ENCODE data around the gene JPT1.

DNA sequence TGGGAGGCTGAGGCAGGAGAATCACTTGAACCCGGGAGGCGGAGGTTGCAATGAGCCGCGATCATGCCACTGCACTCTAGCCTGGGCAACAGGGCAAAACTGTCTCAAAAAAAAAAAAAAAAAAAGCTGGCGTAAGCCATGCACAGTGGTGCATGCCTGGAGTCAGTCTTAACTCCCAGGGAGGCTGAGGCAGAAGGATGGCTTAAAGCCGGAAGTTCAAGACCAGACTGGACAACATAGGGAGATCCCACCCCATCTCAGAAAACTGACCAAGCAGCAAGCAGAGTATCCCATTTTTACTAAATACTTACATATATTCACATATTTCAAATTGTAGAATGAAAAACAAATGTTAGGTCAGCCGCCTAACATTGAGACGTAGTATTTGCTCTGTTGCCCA is 27.4 kb downstream of the JPT1 start:
- TF ChIP-seq, protein P1, sequence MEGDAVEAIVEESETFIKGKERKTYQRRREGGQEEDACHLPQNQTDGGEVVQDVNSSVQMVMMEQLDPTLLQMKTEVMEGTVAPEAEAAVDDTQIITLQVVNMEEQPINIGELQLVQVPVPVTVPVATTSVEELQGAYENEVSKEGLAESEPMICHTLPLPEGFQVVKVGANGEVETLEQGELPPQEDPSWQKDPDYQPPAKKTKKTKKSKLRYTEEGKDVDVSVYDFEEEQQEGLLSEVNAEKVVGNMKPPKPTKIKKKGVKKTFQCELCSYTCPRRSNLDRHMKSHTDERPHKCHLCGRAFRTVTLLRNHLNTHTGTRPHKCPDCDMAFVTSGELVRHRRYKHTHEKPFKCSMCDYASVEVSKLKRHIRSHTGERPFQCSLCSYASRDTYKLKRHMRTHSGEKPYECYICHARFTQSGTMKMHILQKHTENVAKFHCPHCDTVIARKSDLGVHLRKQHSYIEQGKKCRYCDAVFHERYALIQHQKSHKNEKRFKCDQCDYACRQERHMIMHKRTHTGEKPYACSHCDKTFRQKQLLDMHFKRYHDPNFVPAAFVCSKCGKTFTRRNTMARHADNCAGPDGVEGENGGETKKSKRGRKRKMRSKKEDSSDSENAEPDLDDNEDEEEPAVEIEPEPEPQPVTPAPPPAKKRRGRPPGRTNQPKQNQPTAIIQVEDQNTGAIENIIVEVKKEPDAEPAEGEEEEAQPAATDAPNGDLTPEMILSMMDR (IDR thresholded peaks at IDR 0.05; ENCODE audit: insufficient read depth, low read length), result no peak
- TF ChIP-seq, protein P2, sequence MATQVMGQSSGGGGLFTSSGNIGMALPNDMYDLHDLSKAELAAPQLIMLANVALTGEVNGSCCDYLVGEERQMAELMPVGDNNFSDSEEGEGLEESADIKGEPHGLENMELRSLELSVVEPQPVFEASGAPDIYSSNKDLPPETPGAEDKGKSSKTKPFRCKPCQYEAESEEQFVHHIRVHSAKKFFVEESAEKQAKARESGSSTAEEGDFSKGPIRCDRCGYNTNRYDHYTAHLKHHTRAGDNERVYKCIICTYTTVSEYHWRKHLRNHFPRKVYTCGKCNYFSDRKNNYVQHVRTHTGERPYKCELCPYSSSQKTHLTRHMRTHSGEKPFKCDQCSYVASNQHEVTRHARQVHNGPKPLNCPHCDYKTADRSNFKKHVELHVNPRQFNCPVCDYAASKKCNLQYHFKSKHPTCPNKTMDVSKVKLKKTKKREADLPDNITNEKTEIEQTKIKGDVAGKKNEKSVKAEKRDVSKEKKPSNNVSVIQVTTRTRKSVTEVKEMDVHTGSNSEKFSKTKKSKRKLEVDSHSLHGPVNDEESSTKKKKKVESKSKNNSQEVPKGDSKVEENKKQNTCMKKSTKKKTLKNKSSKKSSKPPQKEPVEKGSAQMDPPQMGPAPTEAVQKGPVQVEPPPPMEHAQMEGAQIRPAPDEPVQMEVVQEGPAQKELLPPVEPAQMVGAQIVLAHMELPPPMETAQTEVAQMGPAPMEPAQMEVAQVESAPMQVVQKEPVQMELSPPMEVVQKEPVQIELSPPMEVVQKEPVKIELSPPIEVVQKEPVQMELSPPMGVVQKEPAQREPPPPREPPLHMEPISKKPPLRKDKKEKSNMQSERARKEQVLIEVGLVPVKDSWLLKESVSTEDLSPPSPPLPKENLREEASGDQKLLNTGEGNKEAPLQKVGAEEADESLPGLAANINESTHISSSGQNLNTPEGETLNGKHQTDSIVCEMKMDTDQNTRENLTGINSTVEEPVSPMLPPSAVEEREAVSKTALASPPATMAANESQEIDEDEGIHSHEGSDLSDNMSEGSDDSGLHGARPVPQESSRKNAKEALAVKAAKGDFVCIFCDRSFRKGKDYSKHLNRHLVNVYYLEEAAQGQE (IDR thresholded peaks at IDR 0.05; ENCODE audit: insufficient replicate concordance, low read depth), result no peak
- TF ChIP-seq SPI1 (IDR thresholded peaks at IDR 0.05; ENCODE audit: borderline replicate concordance, low read depth) (no peak), POLR2AphosphoS5 (IDR thresholded peaks at IDR 0.05; ENCODE audit: low read depth) (no peak), GABPA (IDR thresholded peaks at IDR 0.05; ENCODE audit: low read depth) (no peak)
